SH-SY5Y (cell line): ENCODE measurements around the gene TRIP6.

Experiments used
- GATA2 ChIP-seq: IDR thresholded peaks from 2 replicates; pipeline ENCODE4 v1.6.1; 2011; ENCODE audit warnings: mild to moderate bottlenecking, low read depth, low read length
- GATA3 ChIP-seq: IDR thresholded peaks from 2 replicates; pipeline ENCODE4 v1.6.1; 2011; ENCODE audit warnings: low read depth, mild to moderate bottlenecking, low read length, moderate library complexity

GRCh38 chr7:100897772-100898454 lies 30.7 kb downstream of the TRIP6 start:
- TF ChIP-seq GATA2 (no peak), GATA3 (no peak)
